IPS-15b (cell line): ENCODE data around the gene PTPRN2.

Experiments
- H3K27me3 ChIP-seq: one replicate; pipeline ENCODE4 v1.6.1; 2013; ENCODE audit warnings: low read length; ENCODE audit not compliant: control insufficient read depth, insufficient read depth
- H3K36me3 ChIP-seq: one replicate; pipeline ENCODE4 v1.6.1; 2013; ENCODE audit warnings: low read length; ENCODE audit not compliant: control insufficient read depth, insufficient read depth
- H3K4me1 ChIP-seq: one replicate; pipeline ENCODE4 v1.6.1; 2013; ENCODE audit warnings: mild to moderate bottlenecking, low read length; ENCODE audit not compliant: control insufficient read depth, insufficient read depth
- H3K4me3 ChIP-seq: one replicate; pipeline ENCODE4 v1.5.1; 2013; ENCODE audit warnings: low read depth, low read length
- H3K9ac ChIP-seq: one replicate; pipeline ENCODE4 v1.6.1; 2013; ENCODE audit warnings: low read depth, mild to moderate bottlenecking, low read length
- H3K9me3 ChIP-seq: one replicate; pipeline ENCODE4 v1.6.1; 2013; ENCODE audit warnings: mild to moderate bottlenecking, low read length; ENCODE audit not compliant: control insufficient read depth, insufficient read depth

Gene PTPRN2

DNA sequence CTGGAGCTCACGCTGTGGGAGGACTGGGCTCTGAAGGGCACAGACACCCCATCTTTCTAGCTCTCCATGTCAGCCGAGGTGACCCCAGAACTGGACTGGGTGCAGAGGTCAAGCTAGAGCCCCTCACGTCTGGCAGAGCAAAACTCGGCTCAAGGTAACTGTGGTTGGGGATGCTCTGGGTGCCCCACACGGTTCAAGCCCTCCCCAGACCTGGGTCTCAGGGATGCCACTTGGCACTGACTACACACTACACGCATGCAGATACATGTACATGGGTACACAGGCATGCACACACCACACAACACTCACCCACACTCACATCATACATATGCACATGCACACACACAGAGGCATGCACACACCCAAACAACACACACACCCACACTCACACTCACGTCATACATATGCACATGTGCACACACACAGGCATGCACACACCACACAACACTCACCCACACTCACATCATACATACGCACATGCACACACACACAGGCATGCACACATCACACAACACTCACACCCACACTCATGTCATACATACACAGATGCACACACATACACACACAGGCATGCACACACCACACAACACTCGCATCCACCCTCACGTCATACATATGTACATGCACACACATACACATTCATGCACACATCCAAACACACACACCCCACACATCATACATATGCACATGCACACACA lies 1031.5 kb downstream of the PTPRN2 start:
- Histone ChIP-seq H3K27me3 (no peaks in the 10 kb centered on the region), H3K9ac (no peak overlapping the region), H3K36me3 (no peaks in the 10 kb centered on the region), H3K9me3 (no peaks in the 10 kb centered on the region), H3K4me3 (no peak overlapping the region), H3K4me1 (no peaks in the 10 kb centered on the region)

DNA sequence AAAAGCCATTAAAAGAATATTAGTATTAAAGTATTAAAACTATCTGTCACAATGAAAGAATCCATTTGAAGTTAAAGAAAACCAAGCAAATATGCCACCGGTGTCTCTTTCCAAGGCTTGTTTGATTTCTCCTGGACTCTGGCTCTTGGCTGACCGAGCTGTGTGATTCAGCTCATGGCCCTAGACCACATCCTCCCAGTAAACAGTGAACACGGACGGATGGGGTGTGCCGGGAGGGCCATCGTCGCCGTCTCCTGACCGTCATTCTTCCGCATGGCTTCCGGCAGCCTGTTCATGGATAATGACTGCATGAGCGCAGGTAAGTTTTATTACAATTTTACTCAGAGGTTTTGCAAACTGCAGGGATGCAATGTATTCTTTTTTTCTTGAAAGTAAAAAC lies 1032.3 kb downstream of the PTPRN2 start:
- H3K9me3 ChIP-seq, result no peaks in the 10 kb centered on the region

GRCh38 chr7:157554393-157555238 lies 1033.0 kb downstream of the PTPRN2 start:
- Histone ChIP-seq H3K36me3 (no peaks in the 10 kb centered on the region), H3K4me1 (no peaks in the 10 kb centered on the region), H3K4me3 (no peak overlapping the region), H3K9ac (no peak overlapping the region), H3K9me3 (no peaks in the 10 kb centered on the region), H3K27me3 (no peaks in the 10 kb centered on the region)

More for the DNA sequence above, 1032.3 kb downstream of the PTPRN2 start:
- no peak overlapping the region for H3K9ac ChIP-seq
- no peak overlapping the region for H3K4me3 ChIP-seq
- H3K27me3 ChIP-seq, result no peaks in the 10 kb centered on the region
- no peaks in the 10 kb centered on the region for H3K36me3 ChIP-seq
- H3K4me1 ChIP-seq, result no peaks in the 10 kb centered on the region

- Histone ChIP-seq H3K36me3 (no peaks in the 10 kb centered on the region), H3K9ac (no peak overlapping the region), H3K9me3 (no peaks in the 10 kb centered on the region), H3K27me3 (no peaks in the 10 kb centered on the region), H3K4me3 (no peak overlapping the region), H3K4me1 (no peaks in the 10 kb centered on the region)
These were observed 1034.4 kb downstream of the PTPRN2 start for GRCh38 chr7:157553256-157553655.

DNA sequence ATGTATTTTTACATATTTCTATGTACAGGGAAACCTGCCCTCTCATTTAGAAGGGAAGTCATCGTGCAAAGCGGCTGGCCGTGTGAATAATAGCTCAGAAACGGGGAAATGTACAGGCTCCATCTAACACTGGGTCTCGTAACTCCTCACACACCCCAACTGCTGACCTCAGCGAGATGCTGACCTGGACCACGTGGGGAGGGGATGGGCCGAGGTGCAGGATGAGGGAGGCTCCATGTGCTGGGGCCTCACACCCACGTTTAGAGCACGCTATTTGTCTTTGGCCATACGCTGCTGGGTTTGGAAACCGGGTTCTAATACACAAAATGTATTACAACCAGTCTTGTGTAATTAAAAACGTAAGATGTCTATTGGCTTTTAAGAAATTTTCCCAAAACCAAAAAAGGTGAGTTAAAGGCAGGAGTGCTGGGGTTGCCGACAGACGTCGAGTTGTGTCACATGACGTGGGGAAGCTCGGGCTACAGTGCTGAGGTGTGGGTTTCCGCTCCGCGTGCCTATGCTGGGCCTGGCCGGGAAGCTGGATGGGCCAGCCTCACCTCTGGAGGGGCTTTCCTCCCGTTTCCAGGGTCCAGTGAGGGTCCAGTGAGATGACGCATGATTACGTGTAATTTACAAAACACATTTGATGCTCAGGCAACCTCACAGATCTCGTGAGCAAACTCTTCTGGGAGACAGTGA lies 1035.2 kb downstream of the PTPRN2 start:
- Histone ChIP-seq H3K9me3 (no peaks in the 10 kb centered on the region), H3K4me3 (no peak overlapping the region), H3K27me3 (no peaks in the 10 kb centered on the region), H3K4me1 (no peaks in the 10 kb centered on the region), H3K36me3 (no peaks in the 10 kb centered on the region), H3K9ac (no peak overlapping the region)

DNA sequence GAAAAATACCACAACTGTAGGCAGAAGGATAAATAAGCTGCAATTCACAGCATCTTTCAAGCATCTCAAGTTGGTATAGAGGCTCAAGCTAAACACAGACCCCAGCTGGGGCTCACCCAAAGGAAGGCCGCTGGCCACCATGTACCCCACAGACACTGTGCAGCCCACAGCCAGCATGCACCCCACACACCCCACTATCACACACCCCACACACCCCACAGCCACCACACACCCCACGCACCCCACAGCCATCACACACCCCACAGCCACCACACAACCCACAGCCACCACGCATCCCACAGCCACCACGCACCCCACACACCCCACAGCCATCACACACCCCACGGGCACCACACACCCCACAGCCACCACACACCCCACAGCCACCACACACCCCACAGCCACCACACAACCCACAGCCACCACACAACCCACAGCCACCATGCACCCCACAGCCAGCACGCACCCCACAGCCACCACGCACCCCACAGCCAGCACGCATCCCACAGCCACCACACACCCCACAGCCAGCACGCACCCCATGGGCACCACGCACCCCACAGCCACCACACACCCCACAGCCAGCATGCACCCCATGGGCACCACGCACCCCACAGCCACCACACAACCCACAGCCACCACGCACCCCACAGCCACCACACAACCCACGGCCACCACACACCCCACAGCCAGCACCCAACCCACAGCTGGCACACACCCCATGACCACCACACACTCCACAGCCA lies 1036.1 kb downstream of the PTPRN2 start:
- Histone ChIP-seq H3K4me1 (no peaks in the 10 kb centered on the region), H3K36me3 (no peaks in the 10 kb centered on the region), H3K9ac (no peak overlapping the region), H3K4me3 (no peak overlapping the region), H3K9me3 (no peaks in the 10 kb centered on the region), H3K27me3 (no peaks in the 10 kb centered on the region)

DNA sequence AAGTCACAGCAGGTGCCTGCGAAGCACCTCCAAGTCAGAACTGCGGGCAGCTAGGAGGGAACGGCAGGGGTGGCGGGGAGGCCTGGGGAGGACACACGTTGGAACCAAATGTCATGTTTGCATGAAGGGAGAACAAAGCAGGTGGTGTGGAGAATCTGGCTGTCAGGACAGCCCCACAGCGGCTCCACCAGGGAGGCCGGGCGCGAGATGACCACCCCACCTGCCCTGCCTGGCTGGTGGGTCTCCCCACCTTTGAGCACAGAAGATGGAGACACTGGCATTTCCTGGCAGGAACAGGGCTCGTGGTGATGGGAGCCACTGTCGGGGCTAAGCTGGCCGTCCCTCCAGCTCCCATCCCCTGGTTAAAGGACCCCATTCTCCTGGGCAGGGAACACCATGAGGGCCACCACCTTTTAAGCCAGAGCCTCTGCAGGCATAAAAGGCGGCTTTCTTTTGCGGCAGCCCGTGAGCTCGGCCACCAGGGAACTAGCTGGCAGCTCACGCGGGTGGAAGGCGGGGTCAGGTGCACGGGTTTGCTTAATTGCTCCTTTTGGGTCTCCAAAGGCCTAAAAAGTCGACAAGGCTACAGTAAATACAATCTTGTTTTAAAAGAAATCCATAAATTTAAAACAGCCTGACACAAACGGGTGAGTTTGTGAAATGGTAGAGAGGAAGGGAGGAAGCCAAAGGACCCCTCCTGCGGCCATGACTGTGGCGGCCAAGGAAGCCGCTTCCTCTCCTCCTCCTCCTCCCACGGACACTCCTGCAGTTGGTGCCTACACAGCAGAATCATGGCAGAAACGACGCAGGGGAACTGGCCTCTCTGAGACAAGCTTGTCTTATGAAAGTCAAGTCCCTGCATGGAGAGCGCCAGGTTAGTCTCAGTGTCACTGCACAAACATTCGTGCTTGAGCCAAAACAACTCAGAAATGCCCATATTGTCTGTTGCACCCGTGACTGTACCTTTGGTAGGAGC lies 1037.0 kb downstream of the PTPRN2 start:
- Histone ChIP-seq H3K9me3 (no peaks in the 10 kb centered on the region), H3K9ac (no peak overlapping the region), H3K36me3 (no peaks in the 10 kb centered on the region), H3K4me3 (no peak overlapping the region), H3K4me1 (no peaks in the 10 kb centered on the region), H3K27me3 (no peaks in the 10 kb centered on the region)

DNA sequence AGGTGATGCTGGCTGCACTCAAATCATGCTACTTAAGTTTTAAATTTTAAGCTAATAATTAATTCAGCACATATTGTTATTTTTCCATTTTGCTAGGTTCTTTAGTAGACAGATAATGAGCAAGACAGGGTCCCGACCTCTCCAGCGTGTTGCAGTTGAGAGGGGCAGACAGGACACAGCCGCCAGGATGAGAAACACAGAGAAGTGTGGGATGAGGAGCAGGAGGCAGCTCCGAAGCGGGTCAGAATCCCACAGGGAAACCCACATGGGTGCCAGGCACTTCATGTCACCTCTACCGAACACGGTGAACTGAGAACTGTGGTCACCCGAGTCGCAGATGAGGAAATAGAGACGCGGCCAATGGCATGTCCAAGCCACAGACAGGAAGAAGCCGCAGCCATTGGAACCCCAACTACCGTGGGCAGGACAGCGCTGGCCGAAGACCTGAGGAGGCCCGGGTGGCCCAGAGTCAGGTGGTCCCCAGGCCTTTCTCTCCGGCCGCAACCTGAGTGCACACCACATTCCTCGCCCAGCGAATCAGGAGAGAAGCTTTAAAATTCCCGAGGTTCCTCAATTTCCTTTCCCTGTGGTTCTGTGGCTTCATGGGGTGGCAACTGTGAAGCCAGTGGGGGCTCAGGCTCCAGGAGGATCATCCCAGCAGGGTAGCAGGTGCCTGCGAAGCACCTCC lies 1037.9 kb downstream of the PTPRN2 start:
- no peaks in the 10 kb centered on the region for H3K9me3 ChIP-seq
- H3K4me3 ChIP-seq, result no peak overlapping the region
- H3K9ac ChIP-seq, result no peak overlapping the region
- no peaks in the 10 kb centered on the region for H3K4me1 ChIP-seq
- no peaks in the 10 kb centered on the region for H3K27me3 ChIP-seq
- no peaks in the 10 kb centered on the region for H3K36me3 ChIP-seq

GRCh38 chr7:157548691-157549303 lies 1038.8 kb downstream of the PTPRN2 start:
- no peak overlapping the region for H3K9ac ChIP-seq
- no peaks in the 10 kb centered on the region for H3K4me1 ChIP-seq
- H3K27me3 ChIP-seq, result no peaks in the 10 kb centered on the region
- H3K4me3 ChIP-seq, result no peak overlapping the region
- H3K9me3 ChIP-seq, result no peaks in the 10 kb centered on the region
- no peaks in the 10 kb centered on the region for H3K36me3 ChIP-seq

DNA sequence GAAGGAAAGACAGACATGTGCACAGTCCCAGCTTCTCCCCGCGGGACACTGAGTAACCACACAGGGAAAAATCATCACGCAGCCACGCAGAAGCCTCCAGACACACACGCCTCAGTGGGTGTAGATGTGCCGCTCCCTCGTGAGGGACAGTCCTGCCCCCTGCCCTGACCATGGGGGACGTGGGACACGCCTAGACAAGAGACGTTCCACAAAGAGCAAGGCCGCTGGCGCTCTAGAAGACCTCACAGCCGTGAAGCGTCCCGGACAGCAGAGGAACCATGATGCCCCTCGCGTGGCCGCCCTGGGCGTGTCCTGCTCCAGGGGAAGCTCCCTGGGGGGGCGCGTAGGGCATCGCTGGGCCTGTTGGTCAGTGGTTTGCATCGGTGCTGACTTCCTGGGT lies 1040.0 kb downstream of the PTPRN2 start:
- Histone ChIP-seq H3K4me1 (no peaks in the 10 kb centered on the region), H3K9me3 (no peaks in the 10 kb centered on the region), H3K4me3 (no peak overlapping the region), H3K9ac (no peak overlapping the region), H3K36me3 (no peaks in the 10 kb centered on the region), H3K27me3 (no peaks in the 10 kb centered on the region)
